GM18499 (cell line): Measurements from ENCODE around the gene TRANK1.
"Not testable (repeated sequence)": the region's sequence is repeated elsewhere in the genome, so short reads cannot be mapped to it uniquely, and the experiment has no call there.

Source experiments
- ATAC-seq: cut with Tn5 transposase; IDR thresholded peaks from one replicate; pipeline ENCODE4 v1.9.1; 2021; ENCODE audit warnings: moderate number of reproducible peaks; ENCODE audit not compliant: insufficient read depth, unreplicated experiment

The TRANK1 gene

GRCh38 chr3:36923523-36923943 is 21.3 kb downstream of the TRANK1 start:
- ATAC-seq: no peak

GRCh38 chr3:36920884-36921567 is 23.8 kb downstream of the TRANK1 start:
- ATAC-seq: no peak

GRCh38 chr3:36919439-36920160 is 25.3 kb downstream of the TRANK1 start:
- no peak for ATAC-seq

GRCh38 chr3:36918050-36918449 is 26.8 kb downstream of the TRANK1 start:
- peak; percentile 89 for ATAC-seq

- ATAC-seq: peak; percentile 97
Observed at GRCh38 chr3:36911990-36912804, 32.7 kb downstream of the TRANK1 start.

- ATAC-seq: no peak
Observed at GRCh38 chr3:36909666-36910065, 35.2 kb downstream of the TRANK1 start.

- ATAC-seq: no peak
Observed at GRCh38 chr3:36909181-36909580, 35.7 kb downstream of the TRANK1 start.

GRCh38 chr3:36908647-36909180 is 36.1 kb downstream of the TRANK1 start:
- no peak for ATAC-seq

GRCh38 chr3:36907911-36908646 is 36.8 kb downstream of the TRANK1 start:
- no peak for ATAC-seq

GRCh38 chr3:36906504-36907149 is 38.2 kb downstream of the TRANK1 start:
- ATAC-seq: no peak

GRCh38 chr3:36905545-36905944 is 39.3 kb downstream of the TRANK1 start:
- no peak for ATAC-seq

- ATAC-seq: no peak
Observed at GRCh38 chr3:36904641-36905040, 40.2 kb downstream of the TRANK1 start.

- not testable (repeated sequence) for ATAC-seq
Observed at GRCh38 chr3:36904065-36904464, 40.8 kb downstream of the TRANK1 start.

GRCh38 chr3:36903119-36903882 is 41.6 kb downstream of the TRANK1 start:
- no peak for ATAC-seq

- ATAC-seq: no peak
Observed at GRCh38 chr3:36901588-36901987, 43.3 kb downstream of the TRANK1 start.

- no peak for ATAC-seq
Observed at GRCh38 chr3:36900474-36901443, 44.1 kb downstream of the TRANK1 start.

- no peak for ATAC-seq
Observed at GRCh38 chr3:36895496-36896409, 49.1 kb downstream of the TRANK1 start.
